NCI-H1105 (cell line): ENCODE measurements around the gene MPST.

Source experiments
- DNase-seq: peaks from one replicate; lab custom pipeline; 2025; lab: John Stamatoyannopoulos, UW

The MPST gene

DNA sequence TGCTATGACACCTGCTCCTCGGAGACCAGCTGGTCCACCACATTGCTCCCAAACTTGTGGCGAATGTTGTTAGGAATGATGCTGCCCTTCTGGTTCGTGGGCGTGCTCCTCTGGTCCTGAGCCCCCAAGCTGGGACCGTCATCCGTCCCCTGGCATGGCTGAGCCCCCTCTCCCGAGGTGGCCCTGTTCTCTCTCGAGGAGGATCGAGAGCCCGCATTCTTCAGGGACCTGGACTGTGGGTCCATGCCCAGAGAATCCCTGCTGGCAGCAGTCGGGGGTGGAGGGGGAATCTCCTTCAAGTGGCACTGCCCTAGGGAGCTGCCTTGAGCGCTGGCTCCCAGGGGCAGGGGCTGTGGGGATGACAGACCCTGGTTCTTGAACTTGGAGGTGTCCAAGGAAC is 17.7 kb upstream of the MPST start:
- DNase-seq = no peak

- DNase-seq = no peak
These were observed 16.9 kb upstream of the MPST start for GRCh38 chr22:37002633-37003032.

GRCh38 chr22:37007651-37008050 is 11.9 kb upstream of the MPST start:
- DNase-seq = no peak

DNA sequence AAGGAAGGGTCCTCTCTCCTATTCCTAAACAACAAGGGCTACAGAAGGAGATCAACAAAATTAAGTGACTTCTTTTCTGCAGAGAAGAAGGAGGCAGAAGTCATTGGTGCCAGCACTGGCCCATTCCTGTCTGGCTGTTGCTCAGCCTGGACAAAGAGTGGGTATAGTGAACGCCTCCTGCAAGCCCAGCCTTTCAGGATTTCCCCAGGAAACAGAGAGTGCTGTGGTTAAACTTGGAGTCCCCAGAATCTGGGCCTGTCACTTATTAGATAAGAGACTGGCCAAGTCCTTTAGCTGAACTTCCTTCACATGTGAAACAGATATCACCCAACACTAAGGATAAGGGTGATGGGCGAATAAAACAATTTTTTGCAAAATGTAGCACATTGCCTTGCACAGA is 11.2 kb upstream of the MPST start:
- DNase-seq = no peak

DNA sequence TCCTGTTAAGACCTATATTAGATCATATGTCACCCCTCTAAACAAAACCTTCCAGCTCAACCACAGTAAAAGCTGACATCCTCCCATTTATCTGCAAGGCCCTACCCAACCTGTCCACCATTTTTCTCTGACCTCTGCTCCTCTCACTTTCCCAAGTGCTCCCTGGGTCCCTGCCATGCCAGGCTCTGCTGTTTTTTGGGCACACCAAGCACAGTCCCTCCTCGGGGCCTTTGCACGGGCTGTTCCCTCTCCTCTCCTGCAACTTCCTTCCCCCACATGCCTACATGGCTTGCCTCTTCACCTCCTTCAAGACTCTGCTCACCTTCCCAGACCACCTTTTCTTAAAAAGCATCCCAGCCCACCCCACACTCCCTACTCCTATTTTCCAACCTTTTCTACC is 10.1 kb upstream of the MPST start:
- DNase-seq = no peak

GRCh38 chr22:37010174-37010573 is 9.4 kb upstream of the MPST start:
- no peak for DNase-seq

GRCh38 chr22:37010976-37011375 is 8.6 kb upstream of the MPST start:
- no peak for DNase-seq

DNA sequence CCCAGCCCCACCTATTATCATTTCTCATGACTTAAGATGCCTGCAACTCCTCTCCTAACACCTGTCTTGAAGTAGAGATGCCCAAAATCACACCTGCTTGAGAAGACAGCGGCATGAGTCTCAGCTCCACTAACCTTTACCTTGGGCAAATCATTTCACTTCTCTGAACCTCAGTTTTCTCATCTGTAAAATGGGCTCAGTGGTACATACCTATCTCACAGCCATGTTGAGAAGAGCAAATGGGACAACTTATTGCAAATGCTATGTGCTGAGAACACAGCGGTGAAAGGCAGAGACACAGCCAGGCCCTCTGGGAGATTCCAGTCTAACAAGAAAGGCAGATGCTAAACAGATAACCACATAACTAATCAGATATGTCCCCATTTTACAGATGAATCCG is 8.1 kb upstream of the MPST start:
- no peak for DNase-seq

DNA sequence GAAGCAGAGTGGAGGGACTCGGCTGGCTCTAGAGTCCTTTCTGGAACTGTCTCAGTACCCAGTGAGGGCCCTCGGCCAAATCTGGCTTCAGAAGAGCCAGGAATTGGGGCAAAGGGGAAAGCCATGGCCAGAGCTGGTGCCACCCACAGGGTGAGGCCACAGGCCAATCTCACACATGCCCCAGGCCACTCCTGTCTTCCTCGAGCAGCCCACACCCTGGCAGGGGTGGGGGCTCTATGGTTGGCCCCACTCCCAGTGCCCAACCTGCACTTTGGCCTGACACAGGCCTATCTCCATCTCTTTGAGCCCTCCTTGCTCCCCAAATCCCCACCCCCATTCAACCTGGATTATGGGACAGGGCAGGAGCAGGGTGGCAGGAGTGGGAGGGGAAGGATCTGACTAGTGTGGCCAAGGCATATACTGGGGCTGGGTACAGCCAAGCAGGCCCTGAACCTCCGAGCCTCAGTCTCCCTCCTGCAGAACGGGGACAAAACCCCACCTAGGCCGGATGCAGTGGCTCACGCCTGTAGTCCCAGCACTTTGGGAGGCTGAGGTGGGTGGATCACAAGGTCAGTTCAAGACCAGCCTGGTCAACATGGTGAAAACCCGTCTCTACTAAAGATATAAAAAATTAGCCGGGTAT is 7.2 kb upstream of the MPST start:
- no peak for DNase-seq

GRCh38 chr22:37012956-37013355 is 6.6 kb upstream of the MPST start:
- no peak for DNase-seq

GRCh38 chr22:37014415-37014806 is 5.1 kb upstream of the MPST start:
- no peak for DNase-seq

- no peak for DNase-seq
These were observed 4.5 kb upstream of the MPST start for GRCh38 chr22:37014835-37015586.

- no peak for DNase-seq
These were observed 4.0 kb upstream of the MPST start for GRCh38 chr22:37015587-37015878.

DNA sequence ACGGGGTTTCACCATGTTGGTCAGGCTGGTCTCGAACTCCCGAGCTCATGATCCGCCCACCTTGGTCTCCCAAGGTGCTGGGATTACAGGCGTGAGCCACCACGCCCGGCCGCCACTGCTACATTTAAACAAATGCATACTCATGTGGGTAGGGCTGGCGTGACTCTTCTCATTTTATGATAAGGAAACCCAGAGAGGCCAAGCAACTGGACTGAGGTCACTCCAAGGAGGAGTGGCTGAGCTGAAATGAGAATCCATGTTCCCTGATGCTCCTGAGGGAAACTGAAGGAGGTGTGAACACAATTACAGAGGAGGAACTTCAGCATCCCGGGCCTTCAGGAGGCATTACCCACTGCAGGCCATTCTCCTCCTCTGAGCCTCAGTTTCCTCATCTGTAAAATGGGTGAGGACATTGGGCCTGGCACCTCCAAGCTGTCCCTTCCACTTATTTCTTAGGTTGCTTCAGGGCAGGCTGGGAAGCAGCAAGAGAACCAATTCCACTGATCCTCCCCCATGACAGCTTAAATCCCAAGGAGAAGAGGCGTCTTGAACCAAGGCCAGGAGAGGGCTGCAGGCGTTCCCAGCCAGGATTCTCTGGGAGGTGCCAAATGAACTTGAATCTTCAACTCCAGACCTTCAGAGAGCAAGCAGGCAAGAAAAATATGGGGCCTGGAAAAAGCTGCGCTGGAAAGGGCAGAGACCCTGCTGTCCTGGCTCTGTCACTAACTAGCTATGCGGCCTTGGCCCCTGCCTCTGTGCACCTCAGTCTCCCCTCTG is 3.2 kb upstream of the MPST start:
- no peak for DNase-seq

DNA sequence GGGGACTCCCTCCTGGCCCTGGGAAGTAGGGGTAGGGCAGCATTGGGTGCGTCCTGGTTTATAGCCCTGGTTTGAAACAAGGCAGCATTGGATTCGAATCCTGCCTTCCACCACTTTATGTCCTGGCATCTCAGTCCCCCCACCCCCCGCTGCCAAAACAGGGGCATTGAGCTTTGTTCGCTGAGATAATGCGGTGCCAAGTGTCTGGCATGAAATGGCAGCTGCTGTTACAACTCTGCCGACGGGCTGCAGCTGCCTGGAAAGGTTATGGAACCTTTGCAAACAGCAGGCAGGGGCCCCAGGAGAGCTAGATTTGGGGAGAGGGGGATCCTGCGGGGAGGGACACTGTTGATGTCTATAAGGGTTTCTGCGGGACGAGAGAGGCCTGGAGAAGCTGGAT is 2.2 kb upstream of the MPST start:
- DNase-seq = no peak

DNA sequence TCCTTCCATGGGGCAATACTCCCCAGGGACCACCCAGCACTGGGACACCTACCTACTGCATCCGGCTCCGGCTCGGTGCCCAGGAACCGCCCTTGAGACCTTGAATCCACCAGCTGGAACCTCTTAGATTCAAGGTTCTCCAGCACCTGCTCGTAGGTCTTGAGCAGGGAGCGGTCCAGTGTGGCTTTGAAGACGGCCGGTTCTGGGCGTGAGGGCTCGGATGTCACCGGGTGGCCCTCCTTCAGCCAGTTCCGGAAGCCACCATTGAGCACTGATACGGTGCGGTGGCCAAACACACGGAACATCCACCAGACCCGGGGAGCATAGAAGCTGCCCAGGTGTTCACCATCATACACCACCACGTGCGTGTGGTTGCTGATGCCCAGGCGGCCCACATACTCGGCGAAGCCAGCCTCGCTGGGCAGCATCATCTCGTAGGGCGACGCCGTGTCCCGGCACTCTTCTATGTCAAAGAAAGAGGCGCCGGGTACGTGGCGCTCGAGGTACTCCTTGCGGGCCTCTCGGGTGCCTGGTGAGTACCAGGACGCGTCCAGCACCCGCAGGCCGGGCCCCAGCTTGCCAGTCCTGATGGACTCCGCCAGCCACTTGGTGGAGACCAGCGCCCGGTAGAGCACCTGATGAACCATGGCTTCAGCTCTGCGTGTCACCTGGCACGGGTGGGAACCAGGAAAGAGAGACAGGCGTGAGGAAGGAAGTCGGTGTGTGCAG is 1.3 kb upstream of the MPST start:
- DNase-seq = no peak

GRCh38 chr22:37018815-37019308 is 680 bp upstream of the MPST start:
- DNase-seq = peak; percentile 20

DNA sequence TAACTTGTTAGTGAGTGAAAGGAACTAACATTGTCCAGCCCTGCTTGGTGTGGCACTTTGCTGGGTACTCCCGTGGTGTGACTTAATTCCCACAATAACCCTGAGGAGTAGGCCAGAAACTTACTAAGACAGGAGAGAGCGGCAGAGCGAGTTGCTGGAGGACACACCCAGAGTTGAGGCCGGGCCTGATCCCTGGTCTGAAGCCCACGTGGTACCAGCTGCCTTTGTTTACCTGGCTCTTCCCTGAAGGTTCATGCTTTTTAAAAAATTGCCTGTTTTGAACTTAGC is 594 bp downstream of the MPST start:
- no peak for DNase-seq

DNA sequence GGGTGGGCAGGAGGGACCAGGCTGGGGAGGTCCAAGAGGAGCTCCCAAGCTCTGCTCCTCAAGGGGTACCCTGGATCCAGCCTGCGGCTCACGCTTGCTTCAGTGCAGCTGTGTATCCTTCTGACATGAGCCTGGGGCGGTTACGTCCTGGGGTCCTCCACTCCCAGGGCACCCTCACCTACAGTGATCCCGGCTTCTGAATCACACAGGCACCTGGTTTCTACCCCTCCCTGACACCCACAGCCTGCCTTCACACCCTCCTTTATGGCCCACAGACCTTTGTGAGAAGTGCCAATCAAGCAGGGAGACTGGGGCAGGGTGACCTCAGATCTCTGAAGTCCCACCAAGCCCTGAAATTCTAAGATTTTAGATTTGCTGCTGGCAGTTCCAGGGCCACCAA is 1.5 kb downstream of the MPST start:
- no peak for DNase-seq

GRCh38 chr22:37021710-37022482 is 2.4 kb downstream of the MPST start:
- DNase-seq = peak; percentile 7

DNA sequence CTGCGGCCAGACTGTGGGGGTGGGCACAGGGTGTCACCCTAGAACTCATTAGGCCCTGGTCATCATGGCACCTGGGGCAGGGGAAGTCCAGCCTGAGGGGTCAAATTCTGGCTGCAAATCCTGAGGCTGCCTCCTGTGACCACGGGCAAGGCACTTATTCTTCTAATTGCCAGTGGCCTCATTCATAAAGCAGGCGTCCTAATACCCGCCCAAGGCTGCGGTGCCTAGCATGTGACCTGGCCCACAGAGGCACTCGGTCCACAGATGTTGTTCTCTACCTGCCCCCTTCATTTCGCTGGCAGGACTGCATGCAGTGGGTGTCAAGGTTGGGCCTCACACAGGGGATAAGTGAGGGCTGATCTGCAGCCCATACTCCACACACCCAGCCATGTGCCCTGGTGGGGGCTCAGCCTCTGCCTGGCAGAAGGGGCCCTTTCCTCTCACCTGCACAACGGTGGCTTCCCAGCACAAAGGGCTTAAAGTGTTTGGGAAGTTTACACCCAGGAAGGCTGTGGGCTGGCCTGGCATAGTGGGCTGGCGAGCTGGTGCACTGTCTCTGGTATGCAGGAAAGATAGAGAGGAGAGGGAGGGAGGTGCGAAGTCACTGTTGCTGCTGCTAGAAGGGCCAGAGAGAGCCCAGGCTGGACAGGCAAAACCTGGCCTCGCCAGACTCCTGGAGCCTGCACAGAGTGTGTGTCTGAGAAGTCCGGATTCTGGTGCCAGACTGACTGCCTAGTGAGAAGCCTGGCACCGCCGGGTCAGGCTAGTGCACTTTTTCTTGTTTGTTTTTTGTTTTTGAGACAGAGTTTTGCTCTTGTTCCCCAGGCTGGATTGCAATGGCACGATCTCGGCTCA is 3.2 kb downstream of the MPST start:
- no peak for DNase-seq
